ENCODE results near the gene HSF2. TPM values are rescaled to one million over a fixed set of nuclear protein-coding genes. Genes with fewer than 3 reads are reported as not detected.

Gene HSF2, protein sequence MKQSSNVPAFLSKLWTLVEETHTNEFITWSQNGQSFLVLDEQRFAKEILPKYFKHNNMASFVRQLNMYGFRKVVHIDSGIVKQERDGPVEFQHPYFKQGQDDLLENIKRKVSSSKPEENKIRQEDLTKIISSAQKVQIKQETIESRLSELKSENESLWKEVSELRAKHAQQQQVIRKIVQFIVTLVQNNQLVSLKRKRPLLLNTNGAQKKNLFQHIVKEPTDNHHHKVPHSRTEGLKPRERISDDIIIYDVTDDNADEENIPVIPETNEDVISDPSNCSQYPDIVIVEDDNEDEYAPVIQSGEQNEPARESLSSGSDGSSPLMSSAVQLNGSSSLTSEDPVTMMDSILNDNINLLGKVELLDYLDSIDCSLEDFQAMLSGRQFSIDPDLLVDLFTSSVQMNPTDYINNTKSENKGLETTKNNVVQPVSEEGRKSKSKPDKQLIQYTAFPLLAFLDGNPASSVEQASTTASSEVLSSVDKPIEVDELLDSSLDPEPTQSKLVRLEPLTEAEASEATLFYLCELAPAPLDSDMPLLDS
- 17.8 and 18.1 TPM in 2 replicates for total RNA-seq (2014; rRNA removed; shearing (Covaris generic))
- 10.0 and 10.4 TPM in 2 replicates for polyA plus RNA-seq (2016; fragmentation: Nextera tagmentation; extraction: Ambion mirVana)
- long read RNA-seq, transcript HSF2-202 (12 exons, 2,643 nt) = major isoform, 9 of 15 reads
- long read RNA-seq, partial matches to known transcripts = 1 of 15 reads
- long read RNA-seq, other reads (novel, unspliced or antisense) = 2 of 15 reads

DNA sequence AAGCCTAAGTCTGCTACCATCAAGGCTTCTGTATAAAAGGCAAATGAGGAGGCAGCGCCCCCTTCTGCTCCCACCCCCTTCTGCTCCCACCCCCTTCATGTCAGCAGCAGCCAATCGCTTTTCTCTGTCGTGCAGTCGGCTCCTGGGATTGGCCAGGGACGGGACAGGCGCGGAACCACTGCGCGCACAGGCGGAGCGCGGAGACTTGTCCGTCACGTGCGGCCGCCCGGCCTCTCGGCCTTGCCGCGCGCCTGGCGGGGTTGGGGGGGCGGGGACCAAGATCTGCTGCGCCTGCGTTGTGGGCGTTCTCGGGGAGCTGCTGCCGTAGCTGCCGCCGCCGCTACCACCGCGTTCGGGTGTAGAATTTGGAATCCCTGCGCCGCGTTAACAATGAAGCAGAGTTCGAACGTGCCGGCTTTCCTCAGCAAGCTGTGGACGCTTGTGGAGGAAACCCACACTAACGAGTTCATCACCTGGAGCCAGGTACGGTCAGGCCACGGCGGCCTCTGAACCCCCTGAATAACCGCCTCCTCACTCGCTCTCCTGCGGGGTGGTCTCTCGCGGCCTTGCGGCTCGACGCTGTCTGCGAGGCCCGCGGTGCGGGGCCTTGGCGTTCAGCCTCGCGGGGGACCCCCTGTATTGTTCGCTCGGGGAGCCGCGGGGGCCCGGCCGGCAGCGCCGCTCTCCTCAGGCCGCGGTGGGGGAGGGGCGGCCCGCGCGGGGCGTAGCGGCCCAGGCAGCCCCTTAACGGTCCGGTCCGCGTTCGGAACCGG, at the start of gene HSF2:
TSS of gene HSF2 (plus strand) at position 305 of the 773 bp plus-strand sequence. CDS start at position 391, 86 bp downstream.
- peaks cover 36% of the 10 kb centered on the region for H4K20me1 ChIP-seq (replicated peaks; ENCODE audit: insufficient read depth)
- ATAC-seq (peak; percentile 99), DNase-seq (ENCODE audit: low spot score) (peak; percentile 98)
- H3K27ac ChIP-seq (ENCODE audit: low read depth) = no peak within 1 kb of the TSS
- Mint-ChIP-seq H3K9me3 (no peaks in the 10 kb centered on the region), H3K4me3 (peak within 1 kb of the TSS; percentile 97), H3K27me3 (ENCODE audit: insufficient read depth, low read depth, poor library complexity) (peaks cover 42% of the 10 kb centered on the region), H3K27ac (peak within 1 kb of the TSS; percentile 74; the same call in 1 of the 2 replicates), H3K4me1 (peaks cover 5% of the 10 kb centered on the region; the same call in 2 of the 3 replicates), H3K36me3 (ENCODE audit: low read depth) (no peaks in the 10 kb centered on the region)
- H3K36me3 ChIP-seq (ENCODE audit: insufficient read depth) = no peaks in the 10 kb centered on the region
- H3F3A ChIP-seq (replicated peaks; ENCODE audit: low read depth) = no peaks in the 10 kb centered on the region
- no peaks in the 10 kb centered on the region for H3K9me2 ChIP-seq (ENCODE audit: insufficient read depth)
- peak within 1 kb of the TSS; percentile 71 for H3K4me2 ChIP-seq
- H2AFZ ChIP-seq = peak within 1 kb of the TSS; percentile 96
- H3K27me3 ChIP-seq (ENCODE audit: insufficient read depth) = peaks cover 70% of the 10 kb centered on the region
- peak within 1 kb of the TSS; percentile 87 for H3K4me3 ChIP-seq
- H3K4me1 ChIP-seq (ENCODE audit: insufficient read depth) = no peaks in the 10 kb centered on the region
- H3K79me2 ChIP-seq (replicated peaks; ENCODE audit: insufficient read depth) = peaks cover 43% of the 10 kb centered on the region
- TF ChIP-seq EZH2phosphoT487 (IDR thresholded peaks at IDR 0.05; ENCODE audit: unreplicated experiment) (no peak), POLR2AphosphoS5 (IDR thresholded peaks at IDR 0.05; ENCODE audit: low read depth) (peak; percentile 63), CREB1 (CRISPR knock-in tag; IDR thresholded peaks at IDR 0.05; ENCODE audit: low read depth) (peak; percentile 70)
- TF ChIP-seq, protein P1, sequence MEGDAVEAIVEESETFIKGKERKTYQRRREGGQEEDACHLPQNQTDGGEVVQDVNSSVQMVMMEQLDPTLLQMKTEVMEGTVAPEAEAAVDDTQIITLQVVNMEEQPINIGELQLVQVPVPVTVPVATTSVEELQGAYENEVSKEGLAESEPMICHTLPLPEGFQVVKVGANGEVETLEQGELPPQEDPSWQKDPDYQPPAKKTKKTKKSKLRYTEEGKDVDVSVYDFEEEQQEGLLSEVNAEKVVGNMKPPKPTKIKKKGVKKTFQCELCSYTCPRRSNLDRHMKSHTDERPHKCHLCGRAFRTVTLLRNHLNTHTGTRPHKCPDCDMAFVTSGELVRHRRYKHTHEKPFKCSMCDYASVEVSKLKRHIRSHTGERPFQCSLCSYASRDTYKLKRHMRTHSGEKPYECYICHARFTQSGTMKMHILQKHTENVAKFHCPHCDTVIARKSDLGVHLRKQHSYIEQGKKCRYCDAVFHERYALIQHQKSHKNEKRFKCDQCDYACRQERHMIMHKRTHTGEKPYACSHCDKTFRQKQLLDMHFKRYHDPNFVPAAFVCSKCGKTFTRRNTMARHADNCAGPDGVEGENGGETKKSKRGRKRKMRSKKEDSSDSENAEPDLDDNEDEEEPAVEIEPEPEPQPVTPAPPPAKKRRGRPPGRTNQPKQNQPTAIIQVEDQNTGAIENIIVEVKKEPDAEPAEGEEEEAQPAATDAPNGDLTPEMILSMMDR (conservative IDR thresholded peaks at IDR 0.05; ENCODE audit: low read depth in 2 of 2) = peak in 1 of 2 experiments; percentile 38; a peak in 2 of 4 replicates

DNA sequence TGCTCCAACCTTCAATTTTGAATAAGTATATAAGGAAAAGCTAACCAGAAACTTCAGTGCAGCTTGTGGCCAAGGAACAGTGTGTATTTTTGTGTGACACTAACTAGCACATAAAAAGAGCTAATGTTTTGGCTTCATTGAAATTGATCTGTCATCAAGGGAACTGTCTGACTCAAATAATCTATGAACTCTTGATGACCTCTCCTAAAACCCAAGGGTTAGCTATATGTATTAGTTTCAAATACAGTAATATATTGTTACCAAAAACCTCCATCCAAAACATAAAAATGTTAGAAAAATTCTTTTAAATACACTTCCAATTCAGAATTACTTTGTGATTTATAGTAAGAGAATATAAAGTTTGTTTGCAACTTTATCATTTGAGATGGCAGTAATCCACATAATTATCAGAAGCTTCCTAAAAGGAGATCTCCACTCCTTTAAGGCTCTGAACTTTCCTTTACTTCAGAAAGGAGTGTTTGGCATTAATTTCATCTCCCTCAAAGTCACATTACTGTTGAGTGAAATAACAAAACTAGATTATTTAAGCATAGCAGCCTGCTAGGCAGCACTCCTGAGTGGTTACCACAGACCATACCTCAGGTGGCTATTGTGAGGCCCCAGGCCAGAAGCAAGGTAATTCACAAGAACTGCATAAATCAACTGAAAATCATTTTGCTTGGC, 46.3 kb upstream of the HSF2 start:
- H3K27me3 Mint-ChIP-seq (ENCODE audit: insufficient read depth, low read depth, poor library complexity) = peaks cover 3% of the 10 kb centered on the region
- Histone ChIP-seq H4K20me1 (replicated peaks; ENCODE audit: insufficient read depth) (no peaks in the 10 kb centered on the region), H3K9me2 (ENCODE audit: insufficient read depth) (0 out of 2 replicates have a peak, but pooled peaks cover 3% of the 10 kb centered on the region), H3K27me3 (ENCODE audit: insufficient read depth) (no peaks in the 10 kb centered on the region), H3K4me1 (ENCODE audit: insufficient read depth) (no peaks in the 10 kb centered on the region), H3K27ac (ENCODE audit: low read depth) (no peak overlapping the region), H3K79me2 (replicated peaks; ENCODE audit: insufficient read depth) (no peaks in the 10 kb centered on the region), H3K4me3 (no peak overlapping the region), H2AFZ (no peak overlapping the region), H3K4me2 (no peak overlapping the region), H3F3A (replicated peaks; ENCODE audit: low read depth) (no peaks in the 10 kb centered on the region), H3K36me3 (ENCODE audit: insufficient read depth) (no peaks in the 10 kb centered on the region)
- H3K36me3 Mint-ChIP-seq (ENCODE audit: low read depth) = no peaks in the 10 kb centered on the region
- H3K9me3 Mint-ChIP-seq = no peaks in the 10 kb centered on the region
- no peak overlapping the region for H3K4me3 Mint-ChIP-seq
- no peak overlapping the region for H3K27ac Mint-ChIP-seq
- H3K4me1 Mint-ChIP-seq = no peaks in the 10 kb centered on the region
- no peak for DNase-seq (ENCODE audit: low spot score)
- ATAC-seq = no peak
- TF ChIP-seq EZH2phosphoT487 (IDR thresholded peaks at IDR 0.05; ENCODE audit: unreplicated experiment) (no peak), CREB1 (CRISPR knock-in tag; IDR thresholded peaks at IDR 0.05; ENCODE audit: low read depth) (no peak), POLR2AphosphoS5 (IDR thresholded peaks at IDR 0.05; ENCODE audit: low read depth) (no peak), EZH2 (IDR thresholded peaks at IDR 0.05; ENCODE audit: low read depth, unreplicated experiment) (no peak), ZNF331 (CRISPR knock-in tag; IDR thresholded peaks at IDR 0.05; ENCODE audit: low read depth) (no peak), ZNF114 (CRISPR knock-in tag; IDR thresholded peaks at IDR 0.05) (no peak), NANOG (IDR thresholded peaks at IDR 0.05; ENCODE audit: borderline replicate concordance) (no peak), STAT1 (IDR thresholded peaks at IDR 0.05; ENCODE audit: unreplicated experiment) (no peak)
- TF ChIP-seq, protein P2, sequence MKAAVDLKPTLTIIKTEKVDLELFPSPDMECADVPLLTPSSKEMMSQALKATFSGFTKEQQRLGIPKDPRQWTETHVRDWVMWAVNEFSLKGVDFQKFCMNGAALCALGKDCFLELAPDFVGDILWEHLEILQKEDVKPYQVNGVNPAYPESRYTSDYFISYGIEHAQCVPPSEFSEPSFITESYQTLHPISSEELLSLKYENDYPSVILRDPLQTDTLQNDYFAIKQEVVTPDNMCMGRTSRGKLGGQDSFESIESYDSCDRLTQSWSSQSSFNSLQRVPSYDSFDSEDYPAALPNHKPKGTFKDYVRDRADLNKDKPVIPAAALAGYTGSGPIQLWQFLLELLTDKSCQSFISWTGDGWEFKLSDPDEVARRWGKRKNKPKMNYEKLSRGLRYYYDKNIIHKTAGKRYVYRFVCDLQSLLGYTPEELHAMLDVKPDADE (IDR thresholded peaks at IDR 0.05) = no peak
- TF ChIP-seq, protein P3, sequence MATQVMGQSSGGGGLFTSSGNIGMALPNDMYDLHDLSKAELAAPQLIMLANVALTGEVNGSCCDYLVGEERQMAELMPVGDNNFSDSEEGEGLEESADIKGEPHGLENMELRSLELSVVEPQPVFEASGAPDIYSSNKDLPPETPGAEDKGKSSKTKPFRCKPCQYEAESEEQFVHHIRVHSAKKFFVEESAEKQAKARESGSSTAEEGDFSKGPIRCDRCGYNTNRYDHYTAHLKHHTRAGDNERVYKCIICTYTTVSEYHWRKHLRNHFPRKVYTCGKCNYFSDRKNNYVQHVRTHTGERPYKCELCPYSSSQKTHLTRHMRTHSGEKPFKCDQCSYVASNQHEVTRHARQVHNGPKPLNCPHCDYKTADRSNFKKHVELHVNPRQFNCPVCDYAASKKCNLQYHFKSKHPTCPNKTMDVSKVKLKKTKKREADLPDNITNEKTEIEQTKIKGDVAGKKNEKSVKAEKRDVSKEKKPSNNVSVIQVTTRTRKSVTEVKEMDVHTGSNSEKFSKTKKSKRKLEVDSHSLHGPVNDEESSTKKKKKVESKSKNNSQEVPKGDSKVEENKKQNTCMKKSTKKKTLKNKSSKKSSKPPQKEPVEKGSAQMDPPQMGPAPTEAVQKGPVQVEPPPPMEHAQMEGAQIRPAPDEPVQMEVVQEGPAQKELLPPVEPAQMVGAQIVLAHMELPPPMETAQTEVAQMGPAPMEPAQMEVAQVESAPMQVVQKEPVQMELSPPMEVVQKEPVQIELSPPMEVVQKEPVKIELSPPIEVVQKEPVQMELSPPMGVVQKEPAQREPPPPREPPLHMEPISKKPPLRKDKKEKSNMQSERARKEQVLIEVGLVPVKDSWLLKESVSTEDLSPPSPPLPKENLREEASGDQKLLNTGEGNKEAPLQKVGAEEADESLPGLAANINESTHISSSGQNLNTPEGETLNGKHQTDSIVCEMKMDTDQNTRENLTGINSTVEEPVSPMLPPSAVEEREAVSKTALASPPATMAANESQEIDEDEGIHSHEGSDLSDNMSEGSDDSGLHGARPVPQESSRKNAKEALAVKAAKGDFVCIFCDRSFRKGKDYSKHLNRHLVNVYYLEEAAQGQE (IDR thresholded peaks at IDR 0.05; ENCODE audit: unreplicated experiment) = no peak
